ENCODE measurements around the gene ATP8B1. TPM values are rescaled to one million over a fixed set of nuclear protein-coding genes. Genes with fewer than 3 reads are reported as not detected.

The ATP8B1 gene
- total and polyA plus RNA-seq, 2 of the 4 experiments (the other 2 are of a cell fraction): 64.3 to 136 TPM

DNA sequence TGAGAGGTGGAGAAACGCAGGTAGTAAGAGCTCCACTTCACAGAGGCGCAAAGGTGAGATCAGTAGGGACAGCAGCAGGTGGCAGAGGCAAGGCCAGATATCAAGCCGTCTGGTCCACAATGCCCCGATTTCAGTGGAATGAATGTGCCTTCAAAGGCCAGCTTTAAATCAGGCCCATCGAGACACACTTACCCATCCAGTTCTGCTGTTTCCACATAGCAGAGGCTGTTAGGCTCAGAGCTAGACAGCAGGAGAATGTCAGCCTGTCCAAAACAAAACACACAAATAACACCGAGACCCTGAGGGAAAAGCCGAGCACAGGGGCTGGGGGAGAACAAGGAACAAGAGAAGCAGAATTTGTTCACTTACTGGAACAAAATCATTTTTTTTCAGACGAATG is 105.7 kb downstream of the ATP8B1 start:
- in situ Hi-C loops (cut with MboI; ENCODE audit: low sequenced_read_pairs) (no loop called here), intact Hi-C loops (cut with micrococcal nuclease) (loop anchor here (10.0 kb wide), 1 partner anchor 107 kb away; the partner anchor contains the start of gene ATP8B1), dilution Hi-C loops (cut with HindIII; ENCODE audit: low sequenced_read_pairs, unreplicated experiment) (no loop called here)
- Histone ChIP-seq H2BK20ac (ENCODE audit: low read depth, low read length) (no peak overlapping the region), H3K4me2 (ENCODE audit: low read depth, low read length) (no peak overlapping the region), H3K23ac (ENCODE audit: low read depth, low read length) (peak overlapping the region; percentile 37; the same call in 1 of the 2 replicates), H3K36me3 (ENCODE audit: control insufficient read depth, insufficient read depth, low read length) (peaks cover 18% of the 10 kb centered on the region), H3K18ac (ENCODE audit: low read depth, low read length) (no peak overlapping the region), H2BK5ac (ENCODE audit: low read depth, low read length, poor library complexity, severe bottlenecking) (no peak overlapping the region), H3K27ac (ENCODE audit: insufficient read depth, low read length) (no peak overlapping the region), H3K4me1 (ENCODE audit: control insufficient read depth, insufficient read depth, low read length) (peaks cover 6% of the 10 kb centered on the region; the same call in 1 of the 2 replicates), H3K4me3 (ENCODE audit: insufficient read depth, low read depth, low read length) (no peak overlapping the region), H2AK9ac (replicated peaks; ENCODE audit: low read depth, low read length, poor library complexity) (no peak overlapping the region), H3K4ac (ENCODE audit: low read depth, low read length) (no peak overlapping the region), H4K8ac (ENCODE audit: low read depth in 2 of 2, low read length in 2 of 2) (peak overlapping the region in 1 of 2 experiments; percentile 50; a peak in 1 of 4 replicates), H3K9me3 (ENCODE audit: control insufficient read depth, insufficient read depth, low read length) (no peaks in the 10 kb centered on the region), H4K20me1 (ENCODE audit: insufficient read depth, low read length) (peaks cover 4% of the 10 kb centered on the region), H2BK120ac (ENCODE audit: low read depth, low read length) (no peak overlapping the region), H3K9me1 (ENCODE audit: insufficient read depth, low read length) (peaks cover 12% of the 10 kb centered on the region), H3K14ac (replicated peaks; ENCODE audit: low read depth, low read length) (no peak overlapping the region), H3K9ac (ENCODE audit: low read depth, low read length) (no peak overlapping the region), H2AFZ (replicated peaks; ENCODE audit: low read length, poor library complexity) (no peak overlapping the region), H3K79me1 (ENCODE audit: low read depth in 1 of 2, low read length in 2 of 2) (peaks cover 27 to 71% of the 10 kb centered on the region in 2 experiments), H3K56ac (ENCODE audit: extremely low read depth, insufficient read depth, low read length) (no peak overlapping the region), H2BK15ac (ENCODE audit: low read depth, low read length) (no peak overlapping the region), H4K91ac (ENCODE audit: insufficient read depth, low read depth, low read length) (no peak overlapping the region), H2AK5ac (ENCODE audit: low read depth, low read length) (0 out of 2 replicates have a peak overlapping the region, but pooled peaks have one; percentile 30), H3K27me3 (ENCODE audit: control insufficient read depth, insufficient read depth, low read length) (no peaks in the 10 kb centered on the region), H4K5ac (ENCODE audit: low read depth, low read length) (no peak overlapping the region)
- no TSS peak for BruUV-seq (replicated peaks)
- ATAC-seq (ENCODE audit: low read depth) (no peak), DNase-seq (no peak)
- WGBS, 2 experiments (ENCODE audit: extremely low coverage in 2 of 2, insufficient read length in 1 of 2): 76% methylated on average over 3 of the region's 8 CpGs; no CpG with 5 or more reads in 1 of the 2 experiments
- TF ChIP-seq MXI1 (IDR thresholded peaks at IDR 0.05; ENCODE audit: borderline replicate concordance, low read depth, low read length) (no peak), FOS (IDR thresholded peaks at IDR 0.05; ENCODE audit: low read depth, low read length) (no peak), BHLHE40 (IDR thresholded peaks at IDR 0.05; ENCODE audit: low read depth, low read length) (no peak), CTCF (conservative IDR thresholded peaks at IDR 0.05; ENCODE audit: low read depth, low read length) (no peak), RAD21 (IDR thresholded peaks at IDR 0.05; ENCODE audit: low read length) (no peak), MAFK (IDR thresholded peaks at IDR 0.05; ENCODE audit: low read depth, low read length) (no peak), USF2 (IDR thresholded peaks at IDR 0.05; ENCODE audit: low read depth, low read length) (no peak), RFX5 (IDR thresholded peaks at IDR 0.05; ENCODE audit: low read depth, low read length) (no peak)
- POLR2A ChIA-PET (ENCODE audit: unreplicated experiment): no interaction called here
- CTCF ChIA-PET: no interaction called here
